ENCODE measurements around the gene KRTAP20-2.

KRTAP20-2 gene

GRCh38 chr21:30676737-30677136 lies 41.7 kb downstream of the KRTAP20-2 start:
- DNase-seq (ENCODE audit: low read depth): no peak

GRCh38 chr21:30680586-30680985 lies 45.6 kb downstream of the KRTAP20-2 start:
- no peak for DNase-seq (ENCODE audit: low read depth)

- no peak for DNase-seq (ENCODE audit: low read depth)
Observed at GRCh38 chr21:30684506-30684905, 49.5 kb downstream of the KRTAP20-2 start.
